B cell (primary cell): ENCODE measurements around the gene PALD1. TPM values are rescaled to one million over a fixed set of nuclear protein-coding genes. Genes with fewer than 3 reads are reported as not detected.

ENCODE experiments used
- ATAC-seq: fragments of 200-7000 bp; cut with Tn5 transposase; one replicate; pipeline ENCODE4 v1.10.0; 2021; ENCODE audit warnings: low read depth, mild to moderate bottlenecking, moderate number of reproducible peaks, moderate library complexity
- CTCF ChIA-PET: fragments of 350-600 bp; sonication (Branson Sonifier 250); formaldehyde crosslinking; loops from one replicate; lab custom pipeline; 2021; ENCODE audit warnings: antibody characterized with exemption, inconsistent platforms; lab: Charles Lee
- POLR2A ChIA-PET: fragments of 350-600 bp; sonication (Branson Sonifier 250); formaldehyde crosslinking; loops from one replicate; lab custom pipeline; 2021; ENCODE audit warnings: antibody characterized with exemption; lab: Charles Lee
- DNase-seq: peaks from one replicate; pipeline ENCODE4 v3.0.0; 2013
- H2AFZ ChIP-seq: 2 replicates; pipeline ENCODE4 v1.6.1; 2012; ENCODE audit warnings: mild to moderate bottlenecking, low read depth, low read length; ENCODE audit not compliant: insufficient read depth, poor library complexity, severe bottlenecking
- H3K27ac ChIP-seq, 2 donors: 1 replicate in 1 of 2; 2 replicates in 1 of 2; pipeline ENCODE4 v1.5.1; 2012 to 2013; ENCODE audit warnings: low read length in 2 of 2, mild to moderate bottlenecking in 2 of 2, moderate library complexity in 1 of 2
- H3K27me3 ChIP-seq, 4 experiments: fragments of 200-600 bp in 1 of 4; sonication (generic) in 1 of 4; replicated peaks in 1 of 4; 1 replicate in 2 of 4; 2 replicates in 2 of 4; pipeline versions ENCODE4 v1.6.1 to v1.7.0; 2013 to 2016; ENCODE audit warnings: low read length in 3 of 4, mild to moderate bottlenecking in 2 of 4, mixed read lengths in 1 of 4, moderate library complexity in 1 of 4; ENCODE audit not compliant: insufficient read depth in 4 of 4, control insufficient read depth in 3 of 4; ENCODE audit errors: control extremely low read depth in 1 of 4
- H3K36me3 ChIP-seq, 2 experiments: replicated peaks in 1 of 2; 1 replicate in 1 of 2; 2 replicates in 1 of 2; pipeline versions ENCODE4 v1.6.1 to v1.7.1; 2013; ENCODE audit warnings: low read length in 1 of 2; ENCODE audit not compliant: insufficient read depth in 2 of 2, control insufficient read depth in 1 of 2; ENCODE audit errors: control extremely low read depth in 1 of 2, extremely low read depth in 1 of 2
- H3K4me1 ChIP-seq, 2 donors: fragments of 200-600 bp in 1 of 2; sonication (generic) in 1 of 2; 1 replicate in 1 of 2; 2 replicates in 1 of 2; pipeline versions ENCODE4 v1.5.1 to v1.6.1; 2013 to 2017; ENCODE audit warnings: low read length in 2 of 2; ENCODE audit not compliant: control insufficient read depth in 2 of 2, insufficient read depth in 2 of 2
- H3K4me2 ChIP-seq: replicated peaks from 2 replicates; pipeline ENCODE3; 2012; ENCODE audit warnings: mild to moderate bottlenecking, low read depth, low read length; ENCODE audit not compliant: poor library complexity, severe bottlenecking
- H3K4me3 ChIP-seq, 5 experiments: fragments of 200-600 bp in 1 of 5; sonication (generic) in 1 of 5; 1 replicate in 3 of 5; 2 replicates in 2 of 5; pipeline versions ENCODE4 v1.5.1 to v1.7.0; 2011 to 2016; ENCODE audit warnings: low read length in 4 of 5, mild to moderate bottlenecking in 4 of 5, low read depth in 2 of 5, control low read depth in 1 of 5, moderate library complexity in 1 of 5; ENCODE audit not compliant: insufficient read depth in 1 of 5; ENCODE audit errors: control extremely low read depth in 1 of 5, extremely low read depth in 1 of 5
- H3K79me2 ChIP-seq: fragments of 200-600 bp; sonication (generic); one replicate; pipeline ENCODE4 v1.6.0; 2016; ENCODE audit warnings: low read length; ENCODE audit not compliant: control insufficient read depth, insufficient read depth
- H3K9ac ChIP-seq: fragments of 200-600 bp; sonication (generic); 2 replicates; pipeline ENCODE4 v1.6.1; 2017; ENCODE audit warnings: mild to moderate bottlenecking, low read length, moderate library complexity
- H3K9me3 ChIP-seq, 3 donors: one replicate each; pipeline versions ENCODE4 v1.6.1 to v1.7.1; 2013; ENCODE audit warnings: low read length in 2 of 3; ENCODE audit not compliant: control insufficient read depth in 2 of 3, insufficient read depth in 1 of 3; ENCODE audit errors: control extremely low read depth in 1 of 3
- H4K20me1 ChIP-seq: 2 replicates; pipeline ENCODE4 v1.6.0; 2012; ENCODE audit warnings: mild to moderate bottlenecking, low read length; ENCODE audit not compliant: insufficient read depth, control insufficient read depth, poor library complexity, severe bottlenecking
- H3K27ac Mint-ChIP-seq: one replicate; pipeline ENCODE4 v1.8.0; 2021; ENCODE audit warnings: mixed read lengths
- H3K27me3 Mint-ChIP-seq: one replicate; pipeline ENCODE4 v1.8.0; 2021; ENCODE audit warnings: mixed read lengths
- H3K4me1 Mint-ChIP-seq: one replicate; pipeline ENCODE4 v1.8.0; 2021; ENCODE audit warnings: mixed read lengths
- H3K4me3 Mint-ChIP-seq: one replicate; pipeline ENCODE4 v1.8.0; 2021; ENCODE audit warnings: mixed read lengths
- H3K9me3 Mint-ChIP-seq: one replicate; pipeline ENCODE4 v1.8.0; 2022; ENCODE audit warnings: mixed read lengths; ENCODE audit not compliant: insufficient read depth
- EZH2 ChIP-seq: IDR thresholded peaks from 2 replicates; pipeline ENCODE4 v1.6.1; 2012; ENCODE audit warnings: borderline replicate concordance, low read depth, mild to moderate bottlenecking, moderate library complexity, low read length; ENCODE audit not compliant: insufficient read depth, poor library complexity, severe bottlenecking
- WGBS: methylation state at CpG from one replicate; pipeline ENCODE4 v1.1.5; 2013; ENCODE audit warnings: missing lambda C conversion rate; ENCODE audit not compliant: insufficient coverage; 5-methylcytosine and 5-hydroxymethylcytosine counted together
- intact Hi-C: fragments of 100-400 bp; cut with micrococcal nuclease; formaldehyde crosslinking; loops from one replicate; pipeline ENCODE4 v1.10.0; 2022
- polyA plus RNA-seq: library from polyadenylated mRNA; depleted of rRNA; stranded (reverse); fragments of >200 nt; gene quantifications from 2 replicates; pipeline ENCODE4 v1.2.3, GENCODE V29; 2012
- total RNA-seq, 2 donors: library from RNA; stranded (reverse); fragments of 120-200 nt in 1 of 2; gene quantifications; 1 replicate in 1 of 2; 2 replicates in 1 of 2; pipeline versions ENCODE4 v1.2.3 to v1.2.4, GENCODE V29; 2013 to 2022
- TF ChIP-seq, protein P1 (sequence below): fragments of 200-600 bp; IDR thresholded peaks from one replicate; pipeline ENCODE4 v1.8.0; 2022; ENCODE audit warnings: antibody characterized with exemption, mild to moderate bottlenecking

The PALD1 gene
- total and polyA plus RNA-seq, 2 donors (not counting 1 experiment from before 2014, with no cell fraction given), result 2.2 to 2.8 TPM

DNA sequence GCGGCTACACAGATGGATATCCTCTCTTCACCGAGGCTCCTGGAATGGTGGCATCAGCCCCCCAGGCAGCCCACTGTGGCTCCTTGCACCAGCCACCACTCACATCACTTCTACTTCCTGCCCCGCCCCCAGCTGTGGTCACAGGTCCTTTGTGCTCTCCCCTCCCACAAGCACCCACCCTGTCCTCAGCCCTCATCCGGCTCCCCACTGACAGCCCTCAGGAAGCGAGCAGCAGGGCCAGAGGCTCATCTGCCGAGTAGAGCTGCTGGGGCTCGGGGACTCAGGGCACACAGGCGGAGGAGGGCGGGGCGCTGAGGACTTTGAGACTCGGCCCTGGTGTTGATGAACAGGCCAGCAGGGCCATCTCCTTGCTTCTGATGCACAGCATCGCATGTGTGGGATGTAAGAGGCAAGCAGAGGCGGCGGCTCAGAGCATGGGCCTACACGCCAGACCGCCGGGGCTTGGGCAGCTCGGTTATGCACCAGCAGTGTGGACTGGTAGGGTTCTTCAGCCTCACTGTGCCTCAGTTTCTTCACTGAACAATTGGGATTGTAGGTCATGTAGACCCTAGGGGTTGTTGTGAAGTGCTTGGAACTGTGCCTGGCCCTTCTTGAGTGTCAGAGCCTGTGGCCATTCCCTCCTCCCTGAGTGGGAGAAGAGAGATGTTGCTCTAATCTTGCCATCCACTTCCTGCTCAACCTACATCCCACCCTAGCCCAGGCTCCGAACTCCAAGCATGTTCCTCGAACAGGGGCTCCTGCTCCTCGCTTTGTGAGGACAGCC is 124.3 kb downstream of the PALD1 start, which contains the start of gene PRF1:
Gene PRF1 (minus strand): TSS at position 77 of the 784 bp plus-strand sequence. CDS start 1,839 bp downstream, outside the sequence.
- H2AFZ ChIP-seq, result peak within 1 kb of the TSS; percentile 22
- H3K36me3 ChIP-seq, result no peaks in the 10 kb centered on the region
- H3K27ac Mint-ChIP-seq, result no peak within 1 kb of the TSS
- H3K27ac ChIP-seq, result no peak within 1 kb of the TSS
- POLR2A ChIA-PET, result no interaction called here
- H3K9me3 Mint-ChIP-seq, result no peaks in the 10 kb centered on the region
- no peaks in the 10 kb centered on the region for H3K9me3 ChIP-seq
- H3K27me3 Mint-ChIP-seq, result no peaks in the 10 kb centered on the region
- H3K79me2 ChIP-seq, result no peaks in the 10 kb centered on the region
- intact Hi-C loops, result no loop called here
- 70% methylated on average over 20 of the region's 21 CpGs for WGBS
- no peak within 1 kb of the TSS for H3K9ac ChIP-seq
- no peaks in the 10 kb centered on the region for H3K4me1 ChIP-seq
- ATAC-seq (no peak), DNase-seq (no peak)
- no peak within 1 kb of the TSS for H3K4me3 Mint-ChIP-seq
- no peaks in the 10 kb centered on the region for H3K4me1 Mint-ChIP-seq
- CTCF ChIA-PET, result no interaction called here
- H4K20me1 ChIP-seq, result no peaks in the 10 kb centered on the region
- no peak within 1 kb of the TSS for H3K4me3 ChIP-seq
- H3K4me2 ChIP-seq, result no peak within 1 kb of the TSS
- TF ChIP-seq, protein P1, sequence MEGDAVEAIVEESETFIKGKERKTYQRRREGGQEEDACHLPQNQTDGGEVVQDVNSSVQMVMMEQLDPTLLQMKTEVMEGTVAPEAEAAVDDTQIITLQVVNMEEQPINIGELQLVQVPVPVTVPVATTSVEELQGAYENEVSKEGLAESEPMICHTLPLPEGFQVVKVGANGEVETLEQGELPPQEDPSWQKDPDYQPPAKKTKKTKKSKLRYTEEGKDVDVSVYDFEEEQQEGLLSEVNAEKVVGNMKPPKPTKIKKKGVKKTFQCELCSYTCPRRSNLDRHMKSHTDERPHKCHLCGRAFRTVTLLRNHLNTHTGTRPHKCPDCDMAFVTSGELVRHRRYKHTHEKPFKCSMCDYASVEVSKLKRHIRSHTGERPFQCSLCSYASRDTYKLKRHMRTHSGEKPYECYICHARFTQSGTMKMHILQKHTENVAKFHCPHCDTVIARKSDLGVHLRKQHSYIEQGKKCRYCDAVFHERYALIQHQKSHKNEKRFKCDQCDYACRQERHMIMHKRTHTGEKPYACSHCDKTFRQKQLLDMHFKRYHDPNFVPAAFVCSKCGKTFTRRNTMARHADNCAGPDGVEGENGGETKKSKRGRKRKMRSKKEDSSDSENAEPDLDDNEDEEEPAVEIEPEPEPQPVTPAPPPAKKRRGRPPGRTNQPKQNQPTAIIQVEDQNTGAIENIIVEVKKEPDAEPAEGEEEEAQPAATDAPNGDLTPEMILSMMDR, result no peak
- TF ChIP-seq EZH2, result no peak
- peaks cover 0 to 4% (median 0%) of the 10 kb centered on the region in 4 experiments for H3K27me3 ChIP-seq

DNA sequence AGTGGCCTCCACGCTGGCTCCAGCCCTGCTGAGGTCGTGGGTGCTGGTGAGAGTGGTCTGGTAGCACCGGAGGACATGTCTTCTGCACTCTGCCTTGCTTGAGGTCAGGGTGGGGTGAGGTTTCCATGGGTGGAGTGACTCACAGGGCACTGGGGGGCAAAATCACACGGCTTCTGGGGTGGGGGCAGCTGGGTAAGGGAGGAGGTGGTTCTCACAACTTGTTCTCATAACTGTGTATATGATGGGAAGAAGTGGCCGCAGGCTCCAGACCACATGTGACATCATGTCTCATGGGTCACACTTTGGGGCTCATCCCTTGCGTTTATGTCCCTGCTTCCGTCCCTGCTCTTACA is 124.9 kb downstream of the PALD1 start:
- Mint-ChIP-seq H3K4me3 (no peak overlapping the region), H3K9me3 (no peaks in the 10 kb centered on the region), H3K27ac (no peak overlapping the region), H3K4me1 (no peaks in the 10 kb centered on the region), H3K27me3 (no peaks in the 10 kb centered on the region)
- DNase-seq (no peak), ATAC-seq (no peak)
- ChIA-PET CTCF (no interaction called here), POLR2A (no interaction called here)
- H3K4me1 ChIP-seq, result no peaks in the 10 kb centered on the region
- H3K27ac ChIP-seq, result no peak overlapping the region
- H3K27me3 ChIP-seq, result peaks cover 0 to 4% (median 0%) of the 10 kb centered on the region in 4 experiments
- H3K79me2 ChIP-seq, result no peaks in the 10 kb centered on the region
- intact Hi-C loops, result no loop called here
- no peak overlapping the region for H2AFZ ChIP-seq
- no peaks in the 10 kb centered on the region for H3K9me3 ChIP-seq
- H3K4me3 ChIP-seq, result no peak overlapping the region
- H3K4me2 ChIP-seq, result no peak overlapping the region
- TF ChIP-seq EZH2, result no peak
- no peaks in the 10 kb centered on the region for H3K36me3 ChIP-seq
- no peak overlapping the region for H3K9ac ChIP-seq
- H4K20me1 ChIP-seq, result no peaks in the 10 kb centered on the region
- 90% methylated on average over 7 of the region's 7 CpGs for WGBS
